ENCODE measurements around the gene FAM153A.
A peak's percentile ranks its signal among the peaks of the same experiment; 100 is the strongest.
"Not testable (repeated sequence)": the region's sequence is repeated elsewhere in the genome, so short reads cannot be mapped to it uniquely, and the experiment has no call there.

FAM153A gene

DNA sequence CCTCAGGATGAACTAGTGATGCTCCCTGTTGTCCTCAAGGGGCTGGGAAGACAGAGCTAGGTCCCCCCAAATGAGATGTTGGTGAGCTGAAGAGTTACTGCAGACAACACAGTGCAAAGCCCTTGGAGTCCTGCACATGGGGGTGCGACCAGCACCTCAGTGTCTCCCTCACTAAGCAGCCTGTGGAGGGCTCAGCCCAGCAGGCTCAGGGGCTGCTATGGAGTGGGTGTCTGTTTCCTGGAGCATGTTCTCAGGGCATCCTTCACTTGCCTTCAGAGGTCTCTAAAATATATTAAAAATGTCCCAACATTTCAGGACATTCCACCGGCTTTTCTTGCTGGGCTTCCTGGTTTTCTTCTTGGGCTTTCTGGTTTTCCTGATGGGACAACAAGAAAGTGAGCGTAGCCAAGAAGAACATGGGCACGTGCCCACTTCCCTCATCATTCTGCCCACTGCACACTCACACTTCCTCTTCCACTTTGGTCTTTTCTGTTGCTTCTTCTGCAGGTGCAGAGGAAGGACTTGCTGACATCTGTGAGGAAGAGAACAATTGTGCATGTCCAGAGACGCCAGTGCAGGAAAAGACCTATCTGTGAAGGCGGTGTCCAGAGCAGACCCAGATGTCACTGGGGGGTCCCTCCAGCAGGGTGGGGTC, 58.7 kb downstream of the FAM153A start:
- H3K4ac ChIP-seq (ENCODE audit: low read depth, low read length); H3K79me2 ChIP-seq (ENCODE audit: control insufficient read depth, insufficient read depth, low read length); H3K79me1 ChIP-seq (ENCODE audit: low read length); H3K27ac ChIP-seq (ENCODE audit: low read depth, low read length); H3K4me1 ChIP-seq (ENCODE audit: control insufficient read depth, low read depth, low read length); H2AK5ac ChIP-seq (ENCODE audit: low read length); H4K5ac ChIP-seq (ENCODE audit: low read length); H3K27me3 ChIP-seq (ENCODE audit: insufficient read depth, low read length, poor library complexity); H2BK15ac ChIP-seq (replicated peaks; ENCODE audit: low read depth); H3K4me2 ChIP-seq (ENCODE audit: low read length); H3K23ac ChIP-seq (ENCODE audit: low read length); H3K18ac ChIP-seq (ENCODE audit: low read length); H3K56ac ChIP-seq (ENCODE audit: low read length); DNase-seq; H4K8ac ChIP-seq (ENCODE audit: low read depth, low read length); H2BK120ac ChIP-seq (ENCODE audit: low read depth, low read length); H2BK5ac ChIP-seq (ENCODE audit: low read length); H3K4me3 ChIP-seq (ENCODE audit: low read length); H3K36me3 ChIP-seq (ENCODE audit: control insufficient read depth, insufficient read depth, low read length); H3K9ac ChIP-seq (ENCODE audit: low read length): not testable (repeated sequence)
- WGBS (ENCODE audit: extremely low coverage, insufficient coverage, low lambda C conversion rate), result no CpG with 5 or more reads among the region's 6 CpGs

DNA sequence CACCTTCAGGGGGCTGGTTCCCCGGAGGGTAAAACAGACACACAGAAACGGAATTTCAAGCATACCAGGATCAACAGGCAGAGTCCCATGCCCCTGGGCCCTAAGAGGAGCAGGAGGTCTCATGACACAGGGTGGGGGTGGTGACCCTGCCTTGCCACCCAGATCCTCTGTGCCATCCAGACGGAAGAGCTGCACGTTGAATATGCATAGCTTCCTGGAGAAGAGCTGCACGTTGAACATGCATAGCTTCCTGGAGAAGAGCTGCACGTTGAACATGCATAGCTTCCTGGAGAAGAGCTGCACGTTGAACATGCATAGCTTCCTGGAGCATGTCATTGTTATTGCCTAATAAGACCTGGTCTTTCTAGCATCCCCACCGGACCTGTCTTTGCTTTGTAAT, 59.9 kb downstream of the FAM153A start:
- H3K36me3 ChIP-seq (ENCODE audit: control insufficient read depth, insufficient read depth, low read length); DNase-seq; H3K23ac ChIP-seq (ENCODE audit: low read length); H3K4me1 ChIP-seq (ENCODE audit: control insufficient read depth, low read depth, low read length); H3K56ac ChIP-seq (ENCODE audit: low read length); H3K4me3 ChIP-seq (ENCODE audit: low read length); H2BK5ac ChIP-seq (ENCODE audit: low read length); H3K79me1 ChIP-seq (ENCODE audit: low read length); H3K27ac ChIP-seq (ENCODE audit: low read depth, low read length); H3K18ac ChIP-seq (ENCODE audit: low read length); H2AK5ac ChIP-seq (ENCODE audit: low read length); H3K79me2 ChIP-seq (ENCODE audit: control insufficient read depth, insufficient read depth, low read length); H4K8ac ChIP-seq (ENCODE audit: low read depth, low read length); H3K4me2 ChIP-seq (ENCODE audit: low read length); H2BK15ac ChIP-seq (replicated peaks; ENCODE audit: low read depth); H4K5ac ChIP-seq (ENCODE audit: low read length); H3K4ac ChIP-seq (ENCODE audit: low read depth, low read length); H2BK120ac ChIP-seq (ENCODE audit: low read depth, low read length); H3K9ac ChIP-seq (ENCODE audit: low read length); H3K27me3 ChIP-seq (ENCODE audit: insufficient read depth, low read length, poor library complexity): not testable (repeated sequence)
- no CpG with 5 or more reads among the region's 8 CpGs for WGBS (ENCODE audit: extremely low coverage, insufficient coverage, low lambda C conversion rate)

DNA sequence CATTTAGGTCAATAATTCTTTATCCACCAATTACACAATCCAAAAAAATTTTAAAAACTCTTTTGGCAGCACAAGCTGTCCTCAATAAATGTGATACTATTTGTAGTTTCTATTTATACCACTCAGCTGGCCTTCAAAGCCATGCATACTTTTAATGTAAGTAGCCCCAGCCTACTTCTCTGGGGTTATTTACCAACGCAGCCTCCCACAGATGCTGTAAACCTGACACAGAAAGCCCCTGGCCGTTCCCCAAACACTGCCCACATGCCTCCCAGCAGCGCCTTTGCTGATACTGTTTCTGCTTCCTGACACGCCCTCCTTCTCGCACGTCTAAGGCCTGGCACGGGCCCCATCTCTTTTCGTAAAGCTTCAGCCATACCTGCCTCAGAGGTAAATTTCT, 62.7 kb downstream of the FAM153A start:
- no CpG with 5 or more reads among the region's 8 CpGs for WGBS (ENCODE audit: extremely low coverage, insufficient coverage, low lambda C conversion rate)
- not testable (repeated sequence) for H3K56ac ChIP-seq (ENCODE audit: low read length); H4K8ac ChIP-seq (ENCODE audit: low read depth, low read length); H3K4ac ChIP-seq (ENCODE audit: low read depth, low read length); DNase-seq; H2BK15ac ChIP-seq (replicated peaks; ENCODE audit: low read depth); H2AK5ac ChIP-seq (ENCODE audit: low read length); H3K23ac ChIP-seq (ENCODE audit: low read length); H3K4me2 ChIP-seq (ENCODE audit: low read length); H3K9ac ChIP-seq (ENCODE audit: low read length); H3K79me2 ChIP-seq (ENCODE audit: control insufficient read depth, insufficient read depth, low read length); H2BK5ac ChIP-seq (ENCODE audit: low read length); H3K27ac ChIP-seq (ENCODE audit: low read depth, low read length); H3K36me3 ChIP-seq (ENCODE audit: control insufficient read depth, insufficient read depth, low read length); H3K79me1 ChIP-seq (ENCODE audit: low read length); H3K4me3 ChIP-seq (ENCODE audit: low read length); H3K18ac ChIP-seq (ENCODE audit: low read length); H2BK120ac ChIP-seq (ENCODE audit: low read depth, low read length); H4K5ac ChIP-seq (ENCODE audit: low read length); H3K4me1 ChIP-seq (ENCODE audit: control insufficient read depth, low read depth, low read length); H3K27me3 ChIP-seq (ENCODE audit: insufficient read depth, low read length, poor library complexity)

DNA sequence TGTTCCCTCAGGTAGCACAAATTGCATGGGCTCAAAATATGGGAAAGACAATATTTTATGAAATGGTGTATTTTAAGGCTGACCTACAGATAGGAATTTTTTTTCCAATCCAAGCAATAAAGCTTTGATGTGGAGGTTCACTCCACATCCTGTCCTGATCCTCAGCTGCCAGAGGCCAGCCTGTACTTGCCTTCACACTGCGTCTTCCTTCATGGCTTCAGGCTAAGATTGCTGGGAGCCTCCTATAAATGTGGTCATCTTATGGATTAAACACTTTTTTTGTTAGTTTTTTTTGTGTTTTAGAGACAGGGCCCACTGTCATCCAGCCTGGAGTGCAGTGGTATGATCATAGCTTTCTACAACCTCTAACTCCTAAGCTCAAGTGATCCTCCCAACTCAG, 67.3 kb downstream of the FAM153A start:
- H3K79me1 ChIP-seq (ENCODE audit: low read length), result not testable (repeated sequence)

DNA sequence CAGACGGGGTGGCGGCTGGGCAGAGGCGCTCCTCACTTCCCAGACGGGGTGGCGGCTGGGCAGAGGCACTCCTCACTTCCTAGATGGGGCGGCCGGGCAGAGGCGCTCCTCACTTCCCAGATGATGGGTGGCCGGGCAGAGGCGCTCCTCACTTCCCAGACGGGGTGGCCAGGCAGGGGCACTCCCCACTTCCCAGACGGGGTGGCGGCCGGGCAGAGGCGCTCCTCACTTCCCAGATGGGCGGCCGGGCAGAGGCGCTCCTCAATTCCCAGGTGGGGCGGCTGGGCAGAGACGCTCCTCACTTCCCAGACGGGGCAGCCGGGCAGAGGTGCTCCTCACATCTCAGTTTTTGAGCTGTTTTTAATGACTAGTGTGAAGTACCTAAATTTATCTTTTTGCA, 86.6 kb downstream of the FAM153A start:
- not testable (repeated sequence) for H3K79me2 ChIP-seq (ENCODE audit: control insufficient read depth, insufficient read depth, low read length); H4K8ac ChIP-seq (ENCODE audit: low read depth, low read length); H3K4me1 ChIP-seq (ENCODE audit: control insufficient read depth, low read depth, low read length); H3K23ac ChIP-seq (ENCODE audit: low read length); H3K4ac ChIP-seq (ENCODE audit: low read depth, low read length); H3K79me1 ChIP-seq (ENCODE audit: low read length); H2BK120ac ChIP-seq (ENCODE audit: low read depth, low read length); H3K4me2 ChIP-seq (ENCODE audit: low read length); H2BK15ac ChIP-seq (replicated peaks; ENCODE audit: low read depth); H3K4me3 ChIP-seq (ENCODE audit: low read length); H2BK5ac ChIP-seq (ENCODE audit: low read length); H3K27me3 ChIP-seq (ENCODE audit: insufficient read depth, low read length, poor library complexity); H3K36me3 ChIP-seq (ENCODE audit: control insufficient read depth, insufficient read depth, low read length); H4K5ac ChIP-seq (ENCODE audit: low read length); H3K9ac ChIP-seq (ENCODE audit: low read length); H2AK5ac ChIP-seq (ENCODE audit: low read length); H3K18ac ChIP-seq (ENCODE audit: low read length); H3K56ac ChIP-seq (ENCODE audit: low read length); H3K27ac ChIP-seq (ENCODE audit: low read depth, low read length)
- peak; percentile 2 for DNase-seq
- no CpG with 5 or more reads among the region's 22 CpGs for WGBS (ENCODE audit: extremely low coverage, insufficient coverage, low lambda C conversion rate)

More for the DNA sequence above, 67.3 kb downstream of the FAM153A start:
- H3K56ac ChIP-seq (ENCODE audit: low read length); H2BK15ac ChIP-seq (replicated peaks; ENCODE audit: low read depth); H2BK120ac ChIP-seq (ENCODE audit: low read depth, low read length); H3K27ac ChIP-seq (ENCODE audit: low read depth, low read length); H3K36me3 ChIP-seq (ENCODE audit: control insufficient read depth, insufficient read depth, low read length); H3K4me3 ChIP-seq (ENCODE audit: low read length); H3K4me2 ChIP-seq (ENCODE audit: low read length); H3K27me3 ChIP-seq (ENCODE audit: insufficient read depth, low read length, poor library complexity); H3K79me2 ChIP-seq (ENCODE audit: control insufficient read depth, insufficient read depth, low read length); H3K23ac ChIP-seq (ENCODE audit: low read length); H3K18ac ChIP-seq (ENCODE audit: low read length); H4K8ac ChIP-seq (ENCODE audit: low read depth, low read length); DNase-seq; H2BK5ac ChIP-seq (ENCODE audit: low read length); H3K4ac ChIP-seq (ENCODE audit: low read depth, low read length); H3K4me1 ChIP-seq (ENCODE audit: control insufficient read depth, low read depth, low read length); H4K5ac ChIP-seq (ENCODE audit: low read length); H3K9ac ChIP-seq (ENCODE audit: low read length); H2AK5ac ChIP-seq (ENCODE audit: low read length): not testable (repeated sequence)
- WGBS (ENCODE audit: extremely low coverage, insufficient coverage, low lambda C conversion rate), result no CpG with 5 or more reads among the region's 1 CpG

DNA sequence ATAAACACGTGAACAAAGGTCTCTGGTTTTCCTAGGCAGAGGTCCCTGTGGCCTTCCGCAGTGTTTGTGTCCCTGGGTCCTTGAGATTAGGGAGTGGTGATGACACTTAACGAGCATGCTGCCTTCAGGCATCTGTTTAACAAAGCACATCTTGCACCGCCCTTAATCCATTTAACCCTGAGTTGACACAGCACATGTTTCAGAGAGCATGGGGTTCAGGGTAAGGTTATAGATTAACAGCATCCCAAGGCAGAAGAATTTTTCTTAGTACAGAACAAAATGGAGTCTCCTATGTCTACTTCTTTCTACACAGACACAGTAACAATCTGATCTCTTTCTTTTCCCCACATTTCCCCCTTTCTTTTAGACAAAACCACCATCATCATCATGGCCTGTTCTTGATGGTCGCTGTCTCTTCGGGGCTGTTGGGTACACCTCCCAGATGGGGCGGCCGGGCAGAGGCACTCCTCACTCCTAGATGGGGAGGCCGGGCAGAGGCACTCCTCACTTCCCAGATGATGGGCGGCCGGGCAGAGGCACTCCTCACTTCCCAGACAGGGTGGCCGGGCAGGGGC, 87.3 kb downstream of the FAM153A start:
- H3K4me2 ChIP-seq (ENCODE audit: low read length); H3K27me3 ChIP-seq (ENCODE audit: insufficient read depth, low read length, poor library complexity); H3K4me1 ChIP-seq (ENCODE audit: control insufficient read depth, low read depth, low read length); H2BK5ac ChIP-seq (ENCODE audit: low read length); H3K36me3 ChIP-seq (ENCODE audit: control insufficient read depth, insufficient read depth, low read length); H3K9ac ChIP-seq (ENCODE audit: low read length); H3K23ac ChIP-seq (ENCODE audit: low read length); H3K79me2 ChIP-seq (ENCODE audit: control insufficient read depth, insufficient read depth, low read length); H3K27ac ChIP-seq (ENCODE audit: low read depth, low read length); H4K8ac ChIP-seq (ENCODE audit: low read depth, low read length); H3K18ac ChIP-seq (ENCODE audit: low read length); H3K4me3 ChIP-seq (ENCODE audit: low read length); H4K5ac ChIP-seq (ENCODE audit: low read length); H3K79me1 ChIP-seq (ENCODE audit: low read length); H3K4ac ChIP-seq (ENCODE audit: low read depth, low read length); H2BK120ac ChIP-seq (ENCODE audit: low read depth, low read length); H3K56ac ChIP-seq (ENCODE audit: low read length); DNase-seq; H2AK5ac ChIP-seq (ENCODE audit: low read length); H2BK15ac ChIP-seq (replicated peaks; ENCODE audit: low read depth): not testable (repeated sequence)
- no CpG with 5 or more reads among the region's 12 CpGs for WGBS (ENCODE audit: extremely low coverage, insufficient coverage, low lambda C conversion rate)
